GM11168 (cell line): ENCODE results near the gene GALNT14.

Source experiments
- in situ Hi-C: fragments of 300-500 bp; cut with MboI; formaldehyde crosslinking; loops from one replicate; pipeline ENCODE4 v1.12.0; 2022; ENCODE audit warnings: low sequenced_read_pairs; ENCODE audit not compliant: unreplicated experiment

Gene GALNT14

GRCh38 chr2:31136732-31137131, 1.5 kb downstream of the GALNT14 start:
- in situ Hi-C loops = no loop called here

GRCh38 chr2:31136000-31136399, 2.2 kb downstream of the GALNT14 start:
- in situ Hi-C loops = no loop called here

GRCh38 chr2:31134480-31134879, 3.8 kb downstream of the GALNT14 start:
- in situ Hi-C loops = no loop called here

GRCh38 chr2:31132786-31133185, 5.5 kb downstream of the GALNT14 start:
- in situ Hi-C loops = no loop called here

- in situ Hi-C loops = no loop called here
These were observed 6.4 kb downstream of the GALNT14 start for GRCh38 chr2:31131871-31132270.

GRCh38 chr2:31129375-31130171, 8.7 kb downstream of the GALNT14 start:
- in situ Hi-C loops = no loop called here

GRCh38 chr2:31127931-31128330, 10.3 kb downstream of the GALNT14 start:
- in situ Hi-C loops = no loop called here

- in situ Hi-C loops = no loop called here
These were observed 12.1 kb downstream of the GALNT14 start for GRCh38 chr2:31125918-31126695.

- in situ Hi-C loops = no loop called here
These were observed 13.3 kb downstream of the GALNT14 start for GRCh38 chr2:31124904-31125303.

GRCh38 chr2:31122133-31122532, 16.1 kb downstream of the GALNT14 start:
- in situ Hi-C loops = no loop called here

GRCh38 chr2:31113765-31114164, 24.5 kb downstream of the GALNT14 start:
- in situ Hi-C loops = no loop called here

- in situ Hi-C loops = no loop called here
These were observed 25.7 kb downstream of the GALNT14 start for GRCh38 chr2:31112544-31112943.

- in situ Hi-C loops = no loop called here
These were observed 27.2 kb downstream of the GALNT14 start for GRCh38 chr2:31110998-31111397.

GRCh38 chr2:31110431-31110830, 27.8 kb downstream of the GALNT14 start:
- in situ Hi-C loops = no loop called here

- in situ Hi-C loops = no loop called here
These were observed 28.5 kb downstream of the GALNT14 start for GRCh38 chr2:31109633-31110192.

GRCh38 chr2:31108561-31109286, 29.5 kb downstream of the GALNT14 start:
- in situ Hi-C loops = no loop called here

- in situ Hi-C loops = no loop called here
These were observed 30.5 kb downstream of the GALNT14 start for GRCh38 chr2:31107591-31108300.

GRCh38 chr2:31101701-31102100, 36.5 kb downstream of the GALNT14 start:
- in situ Hi-C loops = no loop called here

GRCh38 chr2:31097962-31098613, 40.2 kb downstream of the GALNT14 start:
- in situ Hi-C loops = no loop called here
